Stimulated activated CD8-positive, alpha-beta memory T cell treated with anti-CD3 and anti-CD28 coated beads, Interleukin-7, amount 100 ng/mL, for 1 hour (primary cell): ENCODE data around the gene ZNF821.
A peak's percentile ranks its signal among the peaks of the same experiment; 100 is the strongest.
"Not testable (repeated sequence)": the region's sequence is repeated elsewhere in the genome, so short reads cannot be mapped to it uniquely, and the experiment has no call there.

ENCODE experiments used
- DNase-seq, 2 donors: peaks; one replicate each; pipeline ENCODE4 v3.0.0-alpha.2; 2020; ENCODE audit warnings: low read depth in 2 of 2

ZNF821 gene, protein sequence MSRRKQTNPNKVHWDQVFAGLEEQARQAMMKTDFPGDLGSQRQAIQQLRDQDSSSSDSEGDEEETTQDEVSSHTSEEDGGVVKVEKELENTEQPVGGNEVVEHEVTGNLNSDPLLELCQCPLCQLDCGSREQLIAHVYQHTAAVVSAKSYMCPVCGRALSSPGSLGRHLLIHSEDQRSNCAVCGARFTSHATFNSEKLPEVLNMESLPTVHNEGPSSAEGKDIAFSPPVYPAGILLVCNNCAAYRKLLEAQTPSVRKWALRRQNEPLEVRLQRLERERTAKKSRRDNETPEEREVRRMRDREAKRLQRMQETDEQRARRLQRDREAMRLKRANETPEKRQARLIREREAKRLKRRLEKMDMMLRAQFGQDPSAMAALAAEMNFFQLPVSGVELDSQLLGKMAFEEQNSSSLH

DNA sequence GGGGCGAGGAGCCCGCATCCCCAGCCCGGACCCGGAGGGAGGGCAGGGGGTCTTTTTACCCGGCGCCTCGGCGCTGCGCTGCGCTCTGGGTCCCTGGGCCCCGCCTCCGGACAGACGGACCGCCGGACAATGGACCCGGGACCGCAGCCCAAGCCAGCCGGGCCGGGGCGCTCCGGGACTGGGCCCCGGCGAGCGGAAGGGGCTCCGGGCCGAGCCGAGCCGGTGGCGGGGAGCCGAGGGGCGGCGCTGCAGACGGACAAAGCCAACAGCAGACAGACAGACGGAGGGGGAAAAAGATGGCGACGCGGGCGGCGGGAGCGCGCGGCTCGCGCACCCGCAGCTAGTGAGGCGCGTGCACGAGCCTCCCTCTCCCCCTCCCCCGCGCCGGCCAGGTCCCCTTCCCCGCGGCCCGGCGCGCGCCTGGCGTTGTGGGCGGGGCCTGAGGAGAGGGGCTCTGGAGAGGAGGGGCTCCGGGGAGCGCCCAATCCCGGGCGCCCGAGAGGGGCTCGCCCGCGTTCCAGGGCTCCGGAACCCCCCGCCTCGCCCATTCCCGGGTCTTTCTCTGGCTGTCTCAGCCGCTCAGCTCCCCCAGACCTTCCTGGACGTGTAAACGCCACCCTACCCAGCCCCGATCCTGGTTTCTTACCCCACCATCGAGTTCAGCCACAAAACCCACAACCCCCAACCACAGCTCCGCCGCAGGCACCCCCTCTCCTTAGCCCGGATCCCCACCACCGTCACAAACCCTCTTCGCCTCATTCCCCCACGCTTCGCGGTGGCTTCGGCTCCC is at the start of gene ZNF821:
Gene ZNF821, minus strand, starts transcription at position 334 of the 790 bp plus-strand sequence. CDS start 4,236 bp downstream, outside the sequence.
- peak in 1 of 2 donors; percentile 37 for DNase-seq

DNA sequence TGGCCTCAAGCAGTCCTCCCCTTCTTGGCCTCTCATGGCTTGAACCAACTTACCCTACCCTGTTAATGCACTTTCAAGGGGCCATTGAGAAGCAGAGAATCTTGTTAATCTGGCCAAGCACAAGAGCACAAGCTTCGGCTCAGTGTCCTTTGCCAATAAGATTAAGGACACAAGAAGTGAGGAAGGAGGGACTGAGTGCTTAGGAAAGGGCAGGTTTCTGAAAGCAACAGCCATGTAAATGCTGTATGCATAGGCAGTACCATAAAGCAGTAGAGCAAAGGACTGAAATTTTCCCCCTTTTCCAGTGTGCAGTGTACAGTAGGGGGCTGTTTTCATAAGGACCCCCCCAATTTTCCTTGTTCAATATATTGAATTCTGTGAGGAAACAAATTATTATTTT is 49.0 kb upstream of the ZNF821 start:
- no peak for DNase-seq

DNA sequence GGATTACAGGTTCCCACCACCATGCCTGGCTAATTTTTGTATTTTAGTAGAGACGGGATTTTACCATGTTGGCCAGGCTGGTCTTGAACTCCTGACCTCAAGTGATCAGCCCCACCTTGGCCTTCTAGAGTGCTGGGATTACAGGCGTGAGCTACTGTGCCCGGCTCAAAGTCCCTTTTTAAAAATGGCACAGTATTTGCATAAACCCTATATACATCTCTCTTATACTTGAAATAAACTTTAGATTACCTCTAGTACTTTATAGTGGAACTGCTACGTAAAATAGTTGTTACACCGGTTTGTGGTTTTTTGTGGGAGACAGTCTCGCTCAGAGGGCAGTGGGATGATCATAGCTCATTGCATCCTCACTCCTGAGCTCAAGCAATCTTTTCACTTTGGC is 47.6 kb upstream of the ZNF821 start:
- DNase-seq, result no peak

DNA sequence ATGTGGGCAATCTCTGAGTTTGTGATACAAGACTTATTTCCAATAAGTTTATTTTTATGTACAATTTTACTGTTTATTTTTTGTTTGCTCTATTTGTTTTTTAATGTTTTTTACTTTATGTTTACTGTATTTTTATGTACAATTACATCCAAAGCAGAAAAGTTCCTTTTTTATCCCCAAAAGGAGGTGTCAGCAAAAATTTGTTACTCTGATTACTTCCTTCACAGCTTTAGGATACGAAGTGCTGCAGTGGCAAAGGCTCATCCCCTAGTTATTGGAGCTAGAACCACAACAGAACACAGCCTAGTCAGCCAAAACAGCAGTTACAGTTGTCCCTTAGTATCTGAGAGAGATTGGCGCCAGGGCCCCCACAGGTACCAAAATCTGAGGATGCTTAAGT is 47.0 kb upstream of the ZNF821 start:
- DNase-seq, result no peak

DNA sequence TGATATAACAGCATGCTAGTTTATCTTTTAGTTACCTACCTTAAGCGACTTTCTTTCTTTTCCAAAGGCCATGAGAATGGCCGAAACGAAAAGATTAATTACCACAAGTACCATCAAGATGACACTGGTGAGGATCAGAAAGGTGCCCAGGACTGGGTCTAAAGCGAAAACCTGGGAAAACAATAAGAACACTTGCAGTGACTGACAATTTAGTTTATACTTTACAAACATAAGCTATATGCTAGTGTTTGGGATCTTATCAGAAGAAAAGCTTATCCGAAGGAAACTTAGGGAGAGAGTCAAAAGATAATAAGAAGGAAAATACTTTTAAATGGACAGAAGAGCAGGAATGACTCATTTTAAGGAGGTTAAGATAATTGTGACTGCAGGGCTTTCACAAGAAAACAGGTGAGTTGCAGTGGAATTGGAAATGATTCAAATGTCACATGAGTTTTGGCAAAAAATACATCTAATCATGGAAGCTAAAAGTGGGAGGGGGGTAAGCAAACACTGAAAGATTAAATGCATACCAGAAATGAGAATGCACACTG is 46.1 kb upstream of the ZNF821 start:
- no peak for DNase-seq

DNA sequence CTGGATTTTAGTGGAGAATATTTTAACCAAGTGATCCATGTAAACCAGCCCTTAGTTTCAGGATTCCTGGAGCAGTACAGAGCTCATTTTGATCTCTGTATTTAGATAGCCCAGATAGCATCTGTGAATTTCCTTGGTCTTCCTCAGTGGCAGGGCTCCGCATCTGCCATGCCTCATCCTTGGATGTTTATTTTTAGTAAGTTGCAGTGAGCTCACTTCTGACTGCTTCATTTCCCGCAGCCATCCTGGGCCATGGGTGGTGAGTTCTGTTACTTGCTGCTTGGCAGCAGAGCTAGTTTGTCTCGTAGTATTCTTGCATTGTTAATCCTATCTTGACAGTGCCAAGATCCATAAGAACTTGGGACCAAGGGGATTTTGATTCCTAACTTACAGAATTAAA is 45.1 kb upstream of the ZNF821 start:
- DNase-seq, result no peak

DNA sequence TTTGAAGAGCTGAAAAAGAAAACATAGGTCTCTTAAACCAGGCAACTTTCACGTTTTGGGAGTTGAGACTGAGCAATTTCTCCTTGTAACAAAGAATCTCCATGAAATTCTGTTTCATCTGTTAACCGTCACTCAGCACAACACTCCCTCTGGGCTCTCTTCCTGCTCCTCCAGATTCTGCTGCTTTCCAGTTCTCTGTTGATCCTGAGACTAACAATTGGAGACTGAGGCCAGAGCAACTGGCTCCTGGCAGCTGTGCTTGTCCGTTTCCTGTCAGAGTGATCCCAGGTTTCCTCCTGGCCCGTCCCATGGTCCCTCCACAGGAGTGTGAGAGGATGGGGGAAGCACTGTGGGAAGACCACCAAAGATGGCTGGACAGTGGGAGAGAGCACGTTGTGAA is 43.8 kb upstream of the ZNF821 start:
- no peak for DNase-seq

DNA sequence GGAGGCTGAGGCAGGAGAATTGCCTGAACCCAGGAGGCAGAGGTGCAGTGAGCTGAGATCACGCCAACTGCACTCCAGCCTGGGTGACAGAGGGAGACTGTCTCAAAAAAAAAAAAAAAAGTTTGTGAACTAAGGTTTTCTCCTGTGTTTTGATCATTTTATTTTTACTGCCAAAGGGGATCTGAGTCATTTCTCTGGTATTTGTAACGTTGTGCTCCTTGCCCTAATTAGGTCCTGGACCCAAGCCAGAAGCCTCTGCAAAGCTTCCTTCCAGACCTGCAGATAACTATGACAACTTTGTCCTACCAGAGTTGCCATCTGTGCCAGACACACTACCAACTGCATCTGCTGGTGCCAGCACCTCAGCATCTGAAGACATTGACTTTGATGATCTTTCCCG is 43.4 kb upstream of the ZNF821 start:
- DNase-seq, result no peak

DNA sequence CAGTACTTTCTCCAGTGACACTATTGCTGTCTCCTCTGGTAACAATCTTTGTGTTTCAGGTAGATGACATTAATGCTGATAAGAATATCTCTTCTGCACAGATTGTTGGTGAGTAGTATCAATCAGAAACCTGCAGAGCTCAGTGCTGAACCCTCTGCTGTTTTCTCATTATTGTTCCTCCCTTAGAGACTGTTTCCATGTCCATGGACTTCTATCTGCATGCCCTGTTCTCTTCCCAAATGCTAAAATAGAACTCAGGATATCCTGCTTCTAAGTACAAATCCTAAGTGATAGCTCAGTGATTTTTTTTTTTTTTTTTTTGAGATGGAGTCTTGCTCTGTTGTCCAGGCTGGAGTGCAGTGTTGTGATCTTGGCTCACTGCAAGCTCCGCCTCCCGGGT is 40.7 kb upstream of the ZNF821 start:
- DNase-seq, result no peak

DNA sequence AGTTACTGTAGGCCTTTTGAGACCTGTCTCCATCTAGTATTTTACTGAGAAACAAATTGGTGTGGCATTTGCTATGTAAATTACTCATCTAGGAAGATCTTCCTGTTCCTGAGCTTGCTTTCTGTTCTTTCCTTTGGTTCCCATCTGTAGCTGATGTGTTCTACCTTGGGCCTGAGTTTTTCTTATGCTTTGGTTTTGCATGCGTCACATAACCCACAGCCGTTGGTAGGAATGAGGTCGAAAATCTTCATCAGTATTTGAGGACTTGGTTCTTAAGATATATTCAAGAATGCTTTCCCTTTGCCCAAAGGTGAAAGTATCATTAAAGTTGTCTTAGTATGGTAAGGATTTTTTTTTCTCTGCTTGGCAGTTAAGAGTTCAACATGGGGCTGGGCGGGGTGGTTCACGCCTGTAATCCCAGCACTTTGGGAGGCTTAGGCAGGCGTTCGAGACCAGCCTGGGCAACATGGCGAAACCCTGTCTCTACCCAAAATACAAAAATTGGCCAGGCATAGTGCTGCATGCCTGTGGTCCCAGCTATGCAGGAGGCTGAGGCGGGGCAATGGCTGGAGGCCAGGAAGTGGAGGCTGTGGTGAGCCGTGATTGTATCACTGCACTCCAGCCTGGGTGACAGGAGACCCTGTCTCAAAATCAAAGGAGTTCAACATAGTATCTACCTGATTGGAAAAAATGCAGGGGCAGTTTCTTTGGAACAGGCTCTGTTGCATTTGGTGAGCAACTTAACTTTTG is 40.1 kb upstream of the ZNF821 start:
- no peak for DNase-seq

DNA sequence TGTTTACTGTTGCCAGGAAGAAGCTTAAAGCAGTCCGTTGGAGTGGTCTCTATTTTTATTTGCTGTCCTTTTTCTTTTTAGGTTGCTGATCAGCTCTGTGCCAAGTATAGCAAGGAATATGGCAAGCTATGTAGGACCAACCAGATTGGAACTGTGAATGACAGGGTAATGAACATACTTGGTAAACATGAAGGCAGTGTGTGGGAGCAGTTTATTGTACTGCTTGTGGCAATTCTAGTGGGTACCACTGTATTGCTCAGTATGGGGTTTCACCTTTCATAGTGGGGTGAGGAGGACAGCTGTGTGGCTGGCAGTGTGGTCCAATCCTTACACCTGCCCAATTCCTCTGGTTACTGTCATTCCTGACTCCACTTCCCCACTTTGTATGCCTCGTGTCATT is 36.7 kb upstream of the ZNF821 start:
- no peak for DNase-seq

DNA sequence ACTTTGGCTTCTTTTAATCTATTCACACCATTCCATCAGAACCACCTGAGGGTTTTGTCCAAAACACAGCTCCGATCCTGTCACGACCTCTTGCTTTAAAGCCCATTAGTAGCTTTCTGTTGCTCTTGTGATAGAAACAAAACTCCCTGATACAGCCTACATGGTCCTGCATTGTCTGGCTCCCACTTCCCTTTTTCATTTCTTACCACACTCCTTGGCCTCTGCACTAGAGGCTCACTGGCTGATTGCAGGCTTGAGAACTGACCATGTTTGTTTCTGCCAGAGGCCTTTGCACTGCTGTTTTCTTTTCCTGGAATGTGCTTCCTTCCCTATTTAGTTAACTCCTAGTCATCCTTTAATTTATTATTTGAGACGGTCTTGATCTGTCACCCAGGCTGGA is 35.1 kb upstream of the ZNF821 start:
- no peak for DNase-seq

DNA sequence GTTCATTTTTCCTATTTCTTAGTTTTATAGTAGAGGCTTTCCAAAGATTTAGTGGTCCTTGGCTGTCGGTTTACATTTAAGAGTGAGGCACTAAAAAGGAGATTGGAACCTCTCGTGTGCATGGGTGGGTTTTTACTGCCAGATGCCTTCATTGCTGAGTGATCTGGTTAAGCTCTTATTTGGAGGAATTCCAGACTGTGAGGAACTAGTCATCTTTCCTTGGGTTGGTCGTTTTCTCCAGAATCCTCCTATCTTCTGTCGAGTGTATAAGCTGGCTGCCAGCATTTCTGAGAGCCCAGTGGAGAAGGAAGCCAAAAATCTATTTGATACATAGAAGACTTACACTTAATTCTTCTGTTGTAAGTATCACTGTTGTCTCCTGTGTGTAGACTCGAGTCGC is 33.9 kb upstream of the ZNF821 start:
- no peak for DNase-seq

DNA sequence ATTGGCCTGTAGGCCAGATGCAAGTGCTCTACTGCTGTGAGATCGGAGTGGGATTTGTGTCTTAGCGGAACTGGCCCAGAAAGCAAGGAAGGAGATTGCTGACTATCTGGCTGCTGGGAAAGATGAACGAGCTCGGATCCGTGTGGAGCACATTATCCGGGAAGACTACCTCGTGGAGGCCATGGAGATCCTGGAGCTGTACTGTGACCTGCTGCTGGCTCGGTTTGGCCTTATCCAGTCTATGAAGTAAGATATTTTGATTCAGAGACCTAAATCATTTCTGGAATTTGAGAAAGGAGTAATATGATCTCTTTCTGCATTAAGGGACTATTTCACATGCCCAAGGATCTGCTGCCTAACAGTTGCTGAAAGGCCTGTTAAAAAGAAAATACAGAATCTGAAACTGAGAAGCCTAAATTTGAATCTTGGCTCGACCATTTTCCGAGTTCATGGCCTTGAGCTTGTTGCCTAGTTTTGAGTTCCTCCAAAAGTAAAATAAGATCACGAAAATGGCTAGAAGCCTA is 32.5 kb upstream of the ZNF821 start:
- no peak for DNase-seq

DNA sequence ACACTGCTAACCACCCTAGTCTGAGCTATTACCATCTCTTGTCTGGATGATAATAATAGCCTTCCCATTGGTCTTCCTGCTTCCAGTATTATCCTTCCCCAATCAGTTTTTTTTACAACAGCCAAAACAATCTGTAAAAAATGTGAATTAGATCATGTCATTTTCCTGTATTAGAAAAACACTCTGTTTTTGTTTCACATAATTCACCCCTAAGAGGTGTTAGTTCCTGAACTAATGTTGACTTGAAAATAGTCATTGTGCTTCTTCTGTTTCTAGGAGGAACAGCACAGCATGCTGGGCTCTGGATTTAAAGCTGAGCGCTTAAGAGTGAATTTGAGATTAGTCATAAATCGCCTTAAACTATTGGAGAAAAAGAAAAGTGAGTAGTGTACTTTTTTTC is 31.4 kb upstream of the ZNF821 start:
- DNase-seq, result no peak

DNA sequence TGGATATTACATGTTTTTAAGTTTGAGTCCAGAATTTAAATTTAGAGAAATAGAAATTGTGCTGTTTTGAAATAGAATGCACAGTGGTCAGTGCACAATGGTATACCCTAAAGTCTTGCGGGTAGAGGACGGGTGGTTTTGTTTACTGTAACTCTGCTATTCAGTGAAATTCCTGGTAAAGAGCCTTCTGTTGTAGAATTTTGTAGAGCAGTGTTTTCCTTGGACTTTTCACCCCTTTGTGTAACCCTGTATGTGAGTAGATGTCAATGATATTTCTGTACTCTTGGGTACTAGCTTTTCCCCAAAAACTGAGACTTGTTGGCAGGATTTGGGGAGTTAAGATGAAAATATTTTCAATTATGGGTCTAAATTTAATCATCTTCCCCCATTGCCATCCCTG is 30.8 kb upstream of the ZNF821 start:
- no peak for DNase-seq

DNA sequence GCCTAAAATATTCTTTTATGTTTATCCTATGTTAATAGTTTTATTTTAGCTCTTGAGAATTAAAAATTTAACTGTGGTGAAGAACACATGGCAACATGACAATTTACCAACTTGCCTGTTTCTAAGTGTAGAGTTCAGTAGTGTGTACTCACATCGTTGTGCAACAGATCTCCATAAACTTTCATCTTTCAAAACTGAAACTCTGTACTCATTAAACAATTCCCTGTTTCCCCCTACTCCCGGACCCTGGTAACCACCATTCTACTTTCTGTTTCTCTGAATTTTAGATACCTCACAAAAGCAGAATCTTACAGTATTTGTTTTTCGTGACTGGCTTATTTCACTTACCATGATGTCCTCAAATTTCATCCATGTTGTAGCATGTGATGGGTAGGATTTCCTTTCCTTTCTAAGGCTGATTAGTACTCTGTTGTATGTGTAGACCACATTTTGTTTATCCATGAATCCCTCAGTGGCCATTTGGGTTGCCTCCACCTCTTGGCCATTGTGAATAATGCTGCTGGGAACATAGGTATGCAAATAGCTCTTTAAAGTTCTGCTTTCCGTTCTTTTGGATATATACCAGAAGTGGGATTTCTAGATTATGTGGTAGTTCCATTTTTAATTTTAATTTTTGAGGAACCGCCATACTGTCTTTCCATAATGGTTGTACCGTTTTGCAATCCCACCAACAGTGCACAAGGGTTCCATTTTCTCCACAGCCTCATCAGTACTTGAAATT is 28.7 kb upstream of the ZNF821 start:
- no peak for DNase-seq

DNA sequence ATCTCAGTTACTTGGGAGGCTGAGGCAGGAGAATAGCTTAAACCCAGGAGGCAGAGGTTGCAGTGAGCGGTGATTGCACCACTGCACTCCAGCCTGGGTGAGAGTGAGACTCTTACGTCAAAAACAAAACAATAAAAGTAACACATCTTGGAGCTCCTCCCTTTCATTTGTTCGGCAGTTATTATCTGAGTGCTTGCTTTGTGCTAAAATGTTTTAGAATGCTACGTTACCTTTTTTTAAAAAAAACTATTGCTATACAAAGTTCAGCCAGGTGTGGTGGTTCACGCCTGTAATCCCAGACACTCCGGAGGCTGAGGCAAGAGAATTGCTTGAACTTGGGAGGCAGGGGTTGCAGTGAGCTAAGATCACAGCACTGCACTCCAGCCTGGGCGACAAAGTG is 27.1 kb upstream of the ZNF821 start:
- no peak for DNase-seq

DNA sequence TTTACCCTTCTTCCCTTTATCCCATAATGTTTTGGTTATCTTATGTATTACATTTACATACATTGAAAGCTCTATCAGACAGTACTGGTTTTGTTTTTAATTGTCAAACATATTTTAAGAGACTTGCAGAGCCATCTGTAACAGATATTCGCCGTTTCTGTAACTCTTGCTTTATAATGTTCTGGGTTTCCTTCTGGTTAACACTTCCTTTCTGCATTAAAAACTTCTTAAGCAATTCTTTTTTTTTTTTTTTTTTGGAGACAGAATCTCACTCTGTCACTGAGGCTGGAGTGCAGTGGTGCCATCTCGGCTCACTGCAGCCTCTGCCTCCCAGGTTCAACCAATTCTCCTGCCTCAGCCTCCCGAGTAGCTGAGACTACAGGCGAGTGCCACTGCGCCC is 21.8 kb upstream of the ZNF821 start:
- not testable (repeated sequence) for DNase-seq

DNA sequence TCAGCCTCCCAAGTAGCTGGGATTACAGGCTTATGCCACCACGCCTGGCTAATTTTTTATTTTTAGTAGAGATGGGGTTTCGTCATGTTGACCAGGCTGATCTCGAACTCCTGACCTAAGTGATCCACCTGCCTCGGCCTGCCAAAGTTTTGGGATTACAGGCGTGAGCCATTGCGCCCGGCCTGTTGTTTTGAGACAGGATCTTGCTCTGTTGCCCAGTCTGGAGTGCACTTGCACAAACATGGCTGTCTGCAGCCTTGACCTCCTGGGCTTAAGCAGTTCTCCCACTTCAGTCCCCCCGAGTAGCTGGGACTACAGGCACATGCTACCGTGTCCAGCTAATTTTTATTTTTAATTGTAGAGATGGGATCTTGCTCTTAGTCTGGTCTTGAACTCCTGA is 20.3 kb upstream of the ZNF821 start:
- DNase-seq, result no peak

DNA sequence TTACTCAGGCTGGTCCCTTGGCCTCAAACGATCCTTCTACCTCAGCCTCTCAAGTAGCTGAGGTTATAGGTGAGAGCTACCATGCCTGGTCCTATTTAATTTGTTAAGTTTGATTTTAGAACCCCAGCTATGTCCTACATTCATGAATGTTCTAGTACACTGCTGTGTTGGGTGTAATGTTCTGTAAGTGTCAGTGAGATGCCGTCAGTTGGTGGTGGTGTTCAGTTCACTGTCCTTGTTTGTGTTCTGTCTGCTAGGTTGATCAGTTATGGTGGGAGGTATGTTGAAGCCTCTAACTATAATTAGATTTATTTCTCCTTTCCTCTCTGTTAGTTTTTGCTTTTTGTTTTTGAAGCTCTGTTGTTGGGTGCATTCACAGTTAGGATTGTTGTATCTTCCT is 19.6 kb upstream of the ZNF821 start:
- no peak for DNase-seq
